H1 (cell line): ENCODE results near the gene ELFN1. TPM values are rescaled to one million over a fixed set of nuclear protein-coding genes. Genes with fewer than 3 reads are reported as not detected.
A peak's percentile ranks its signal among the peaks of the same experiment; 100 is the strongest.

Source experiments
- CTCF ChIA-PET: fragments of 300-600 bp; sonication (Branson Sonifier 250); formaldehyde crosslinking; loops from one replicate; lab custom pipeline; 2021; ENCODE audit not compliant: partially characterized antibody; lab: Charles Lee
- POLR2A ChIA-PET: fragments of 300-600 bp; sonication (Branson Sonifier 250); formaldehyde crosslinking; loops from one replicate; lab custom pipeline; 2021; ENCODE audit warnings: inconsistent platforms; ENCODE audit not compliant: partially characterized antibody; lab: Charles Lee
- DNase-seq, 2 experiments: peaks; one replicate each; pipeline versions ENCODE4 v3.0.0 to v3.0.0-alpha.2; 2010 to 2022; ENCODE audit warnings: low spot score in 2 of 2, low read depth in 1 of 2, mixed read lengths in 1 of 2
- FAIRE-seq: peaks from 2 replicates; lab custom pipeline; 2011; peaks lifted over from hg19 to GRCh38; lab: Jason Lieb, UNC
- H2AFZ ChIP-seq: 2 replicates; pipeline ENCODE4 v1.8.1; 2012; ENCODE audit warnings: low read length, inconsistent platforms
- H2AK5ac ChIP-seq: 2 replicates; pipeline ENCODE4 v1.6.1; 2013; ENCODE audit warnings: low read depth, low read length
- H2BK120ac ChIP-seq: replicated peaks from 2 replicates; pipeline ENCODE3; 2013; ENCODE audit warnings: low read depth, low read length, inconsistent platforms
- H2BK12ac ChIP-seq: 2 replicates; pipeline ENCODE4 v1.6.1; 2013; ENCODE audit warnings: low read depth, low read length
- H2BK15ac ChIP-seq: 2 replicates; pipeline ENCODE4 v1.6.1; 2013; ENCODE audit warnings: low read length
- H2BK20ac ChIP-seq: 2 replicates; pipeline ENCODE4 v1.6.1; 2013; ENCODE audit warnings: low read length
- H2BK5ac ChIP-seq: 2 replicates; pipeline ENCODE4 v1.6.1; 2013; ENCODE audit warnings: low read depth, low read length
- H3K14ac ChIP-seq: 2 replicates; pipeline ENCODE4 v1.6.1; 2013; ENCODE audit warnings: inconsistent platforms; ENCODE audit not compliant: insufficient read length
- H3K18ac ChIP-seq: 2 replicates; pipeline ENCODE4 v1.6.1; 2013; ENCODE audit warnings: low read length; ENCODE audit errors: extremely low read depth
- H3K23ac ChIP-seq: 2 replicates; pipeline ENCODE4 v1.6.1; 2013; ENCODE audit warnings: inconsistent platforms; ENCODE audit not compliant: insufficient read length
- H3K23me2 ChIP-seq: 2 replicates; pipeline ENCODE4 v1.6.1; 2013; ENCODE audit warnings: low read depth, low read length
- H3K27ac ChIP-seq: 2 replicates; pipeline ENCODE4 v1.6.1; 2011; ENCODE audit warnings: low read depth, low read length, inconsistent platforms
- H3K27me3 ChIP-seq, 4 experiments: replicated peaks in 1 of 4; 1 replicate in 1 of 4; 2 replicates in 3 of 4; pipeline versions ENCODE4 v1.6.1 to v1.8.1; 2011 to 2013; ENCODE audit warnings: low read length in 3 of 4, mild to moderate bottlenecking in 3 of 4, inconsistent platforms in 2 of 4, mixed read lengths in 2 of 4, moderate library complexity in 1 of 4; ENCODE audit not compliant: control insufficient read depth in 3 of 4, insufficient read depth in 3 of 4; ENCODE audit errors: extremely low read depth in 1 of 4
- H3K36me3 ChIP-seq, 4 experiments: 2 replicates each; pipeline versions ENCODE4 v1.6.1 to v1.8.1; 2011 to 2013; ENCODE audit warnings: mild to moderate bottlenecking in 4 of 4, low read length in 3 of 4, moderate library complexity in 2 of 4, control low read depth in 1 of 4, inconsistent platforms in 1 of 4; ENCODE audit not compliant: insufficient read depth in 4 of 4, control insufficient read depth in 2 of 4
- H3K4ac ChIP-seq: replicated peaks from 2 replicates; pipeline ENCODE3; 2013; ENCODE audit warnings: low read length, low read depth, mixed read lengths, inconsistent platforms; ENCODE audit not compliant: insufficient read length
- H3K4me1 ChIP-seq, 4 experiments: replicated peaks in 1 of 4; 1 replicate in 1 of 4; 2 replicates in 3 of 4; pipeline versions ENCODE4 v1.6.1 to v1.8.1; 2011 to 2013; ENCODE audit warnings: low read length in 3 of 4, inconsistent platforms in 2 of 4, mixed read lengths in 1 of 4; ENCODE audit not compliant: insufficient read depth in 4 of 4, control insufficient read depth in 3 of 4
- H3K4me2 ChIP-seq, 2 experiments: 2 replicates each; pipeline versions ENCODE4 v1.6.1 to v1.8.1; 2011 to 2013; ENCODE audit warnings: low read depth in 2 of 2, low read length in 2 of 2, control low read depth in 1 of 2, inconsistent platforms in 1 of 2, mild to moderate bottlenecking in 1 of 2; ENCODE audit not compliant: insufficient read depth in 1 of 2
- H3K4me3 ChIP-seq, 4 experiments: fragments of 200-600, 300-600 bp in 1 of 4; sonication (generic), shearing (Covaris generic), sonication (Bioruptor Twin) in 1 of 4; 2 replicates each; pipeline versions ENCODE4 v1.5.1 to v1.8.1; 2011 to 2016; ENCODE audit warnings: low read length in 4 of 4, low read depth in 3 of 4, control low read depth in 2 of 4, inconsistent platforms in 2 of 4, mild to moderate bottlenecking in 2 of 4, mixed read lengths in 1 of 4, moderate library complexity in 1 of 4; ENCODE audit not compliant: insufficient read depth in 2 of 4; ENCODE audit errors: extremely low read depth in 1 of 4
- H3K56ac ChIP-seq: replicated peaks from 2 replicates; pipeline ENCODE3; 2013; ENCODE audit warnings: low read depth, mild to moderate bottlenecking, mixed read lengths, low read length, inconsistent platforms; ENCODE audit not compliant: insufficient read length
- H3K79me1 ChIP-seq: 2 replicates; pipeline ENCODE4 v1.6.1; 2013; ENCODE audit warnings: low read depth, low read length, control low read depth
- H3K79me2 ChIP-seq, 2 experiments: 2 replicates each; pipeline versions ENCODE4 v1.6.1 to v1.8.1; 2012 to 2013; ENCODE audit warnings: low read length in 2 of 2, mild to moderate bottlenecking in 2 of 2, inconsistent platforms in 1 of 2; ENCODE audit not compliant: insufficient read depth in 2 of 2, control insufficient read depth in 1 of 2
- H3K9ac ChIP-seq, 4 experiments: replicated peaks in 1 of 4; 1 replicate in 1 of 4; 2 replicates in 3 of 4; pipeline versions ENCODE4 v1.6.1 to v1.8.1; 2011 to 2013; ENCODE audit warnings: low read depth in 3 of 4, low read length in 3 of 4, control low read depth in 2 of 4, mild to moderate bottlenecking in 2 of 4, moderate library complexity in 2 of 4, inconsistent platforms in 1 of 4; ENCODE audit errors: extremely low read depth in 1 of 4
- H3K9me3 ChIP-seq, 2 experiments: 2 replicates each; pipeline versions ENCODE4 v1.6.1 to v1.8.1; 2012 to 2013; ENCODE audit warnings: mild to moderate bottlenecking in 2 of 2, moderate library complexity in 2 of 2, control low read depth in 1 of 2, inconsistent platforms in 1 of 2, low read depth in 1 of 2, low read length in 1 of 2, mixed read lengths in 1 of 2; ENCODE audit not compliant: insufficient read depth in 2 of 2
- H4K20me1 ChIP-seq, 2 experiments: replicated peaks in 1 of 2; 2 replicates each; pipeline versions ENCODE3 to v1.8.1; 2011 to 2013; ENCODE audit warnings: inconsistent platforms in 2 of 2, low read length in 2 of 2, mild to moderate bottlenecking in 1 of 2; ENCODE audit not compliant: insufficient read depth in 2 of 2, control insufficient read depth in 1 of 2
- H4K5ac ChIP-seq: 2 replicates; pipeline ENCODE4 v1.6.1; 2013; ENCODE audit warnings: low read length, low read depth, mixed read lengths, inconsistent platforms; ENCODE audit not compliant: insufficient read length
- H4K8ac ChIP-seq: 2 replicates; pipeline ENCODE4 v1.8.0; 2013; ENCODE audit warnings: mild to moderate bottlenecking, moderate library complexity, low read length, inconsistent platforms; ENCODE audit not compliant: insufficient read depth; ENCODE audit errors: extremely low read depth
- H4K91ac ChIP-seq: replicated peaks from 2 replicates; pipeline ENCODE3; 2013; ENCODE audit warnings: low read length, mixed read lengths, inconsistent platforms; ENCODE audit not compliant: insufficient read length
- CHD1 ChIP-seq: IDR thresholded peaks from 2 replicates; pipeline ENCODE4 v1.6.1; 2012; ENCODE audit warnings: low read depth, low read length, improper control_type of control experiment
- CHD2 ChIP-seq: IDR thresholded peaks from 2 replicates; pipeline ENCODE4 v1.6.1; 2012; ENCODE audit warnings: low read length, improper control_type of control experiment
- NRF1 ChIP-seq: IDR thresholded peaks from 2 replicates; pipeline ENCODE4 v1.6.1; 2011; ENCODE audit warnings: mild to moderate bottlenecking, low read depth, low read length, improper control_type of control experiment
- POLR2AphosphoS5 ChIP-seq: IDR thresholded peaks from 2 replicates; pipeline ENCODE4 v1.6.1; 2011; ENCODE audit warnings: low read depth, low read length
- RFX5 ChIP-seq: IDR thresholded peaks from 2 replicates; pipeline ENCODE4 v1.6.1; 2011; ENCODE audit warnings: low read depth, low read length, improper control_type of control experiment, borderline replicate concordance
- SIRT6 ChIP-seq: IDR thresholded peaks from one replicate; pipeline ENCODE4 v1.7.1; 2012; ENCODE audit warnings: low read length, inconsistent platforms
- SIX5 ChIP-seq: IDR thresholded peaks from 2 replicates; pipeline ENCODE4 v1.6.1; 2011; ENCODE audit warnings: mild to moderate bottlenecking, low read depth, low read length
- SRF ChIP-seq: IDR thresholded peaks from 2 replicates; pipeline ENCODE4 v1.6.1; 2011; ENCODE audit warnings: mild to moderate bottlenecking, low read depth, low read length, moderate library complexity
- TAF7 ChIP-seq: optimal IDR thresholded peaks from 2 replicates; pipeline ENCODE3; 2011; ENCODE audit warnings: low read depth, mild to moderate bottlenecking, inconsistent platforms, low read length, moderate library complexity, borderline replicate concordance
- USF2 ChIP-seq: IDR thresholded peaks from 2 replicates; pipeline ENCODE4 v1.6.1; 2011; ENCODE audit warnings: low read length, improper control_type of control experiment
- ZNF274 ChIP-seq: IDR thresholded peaks from 2 replicates; pipeline ENCODE4 v1.7.0; 2012; ENCODE audit warnings: low read length, borderline replicate concordance; ENCODE audit errors: extremely low read depth
- WGBS, 2 experiments: shearing (Covaris generic) in 1 of 2; methylation state at CpG; one replicate each; pipeline versions ENCODE4 v1.1.6 to v1.1.7; 2013 to 2015; ENCODE audit warnings: low lambda C conversion rate in 2 of 2, mixed read lengths in 2 of 2, inconsistent platforms in 1 of 2, low coverage in 1 of 2, missing lambda C conversion rate in 1 of 2; ENCODE audit not compliant: insufficient replicate concordance in 2 of 2, insufficient coverage in 1 of 2, insufficient read length in 1 of 2; ENCODE audit errors: extremely low coverage in 1 of 2, missing lambda C conversion rate in 1 of 2; 5-methylcytosine and 5-hydroxymethylcytosine counted together
- polyA plus RNA-seq, 7 experiments: library from polyadenylated mRNA; depleted of rRNA in 3 of 7; stranded (reverse) in 5 of 7; unstranded in 2 of 7; fragments of >200 nt in 5 of 7; fragments of 200-250 nt in 2 of 7; gene quantifications; 1 replicate in 5 of 7; 2 replicates in 1 of 7; 4 replicates in 1 of 7; pipeline versions ENCODE4 v1.2.1 to v1.2.3, GENCODE V29; 2011 to 2013; ENCODE audit warnings: missing spikeins in 2 of 7, mixed read lengths in 2 of 7
- total RNA-seq: library from RNA; stranded (reverse); fragmentation: NEBNext Ultra II Directional; extraction: Animal tissue kit (Norgen Biotek cat#: 25700); gene quantifications from 2 replicates; pipeline ENCODE4 v1.2.1, GENCODE V29; 2021

Gene ELFN1
- total and polyA plus RNA-seq, 2 of the 8 experiments (the other 6 are each of a cell fraction or from before 2014, with no cell fraction given): 2.0 to 4.5 TPM

- 0 out of 4 replicates have a peak overlapping the region, but pooled peaks of 1 of the 2 experiments have one; percentile 11 for H3K4me2 ChIP-seq
- CTCF ChIA-PET: interaction anchor here (0.8 to 1.9 kb wide), 5 partner anchors 8 to 298 kb away, joined by 3 to 7 read pairs (median 4); no protein-coding TSS in a partner anchor
- TF ChIP-seq NRF1: no peak
- no peak for TF ChIP-seq POLR2AphosphoS5
- no peak for TF ChIP-seq SRF
- TF ChIP-seq CHD1: no peak
- TF ChIP-seq ZNF274: no peak
- no peak for TF ChIP-seq TAF7
- TF ChIP-seq SIRT6: no peak
- no peak for TF ChIP-seq SIX5
- no peak for TF ChIP-seq CHD2
- no peak for TF ChIP-seq USF2
- TF ChIP-seq RFX5: no peak
Observed at GRCh38 chr7:1716263-1717094, 46.4 kb downstream of the ELFN1 start.

More at GRCh38 chr7:1716263-1717094, 46.4 kb downstream of the ELFN1 start:
- Histone ChIP-seq H3K56ac (no peak overlapping the region), H2AK5ac (no peak overlapping the region), H3K9me3 (no peaks in the 10 kb centered on the region), H3K79me1 (no peaks in the 10 kb centered on the region), H2BK15ac (peak overlapping the region; percentile 25; the same call in 1 of the 2 replicates), H3K27me3 (no peaks in the 10 kb centered on the region), H2AFZ (no peak overlapping the region), H4K20me1 (no peaks in the 10 kb centered on the region), H3K9ac (no peak overlapping the region), H3K23ac (no peak overlapping the region), H3K79me2 (no peaks in the 10 kb centered on the region), H2BK20ac (peak overlapping the region; percentile 86; the same call in 1 of the 2 replicates), H4K91ac (peak overlapping the region; percentile 45), H3K14ac (no peak overlapping the region), H4K8ac (no peak overlapping the region; the same call in 1 of the 2 replicates), H3K23me2 (no peaks in the 10 kb centered on the region), H3K4me3 (no peak overlapping the region), H3K4me1 (peaks cover 0 to 34% (median 28%) of the 10 kb centered on the region in 4 experiments; a peak in 6 of 7 replicates), H3K36me3 (no peaks in the 10 kb centered on the region), H3K4ac (no peak overlapping the region), H4K5ac (no peak overlapping the region), H2BK120ac (no peak overlapping the region), H3K18ac (peak overlapping the region; percentile 34; the same call in 1 of the 2 replicates), H2BK12ac (peak overlapping the region; percentile 75; the same call in 1 of the 2 replicates), H3K27ac (no peak overlapping the region), H2BK5ac (peak overlapping the region; percentile 66; the same call in 1 of the 2 replicates)
- DNase-seq: no peak
- POLR2A ChIA-PET: no interaction called here
- no peak for FAIRE-seq
- 89% methylated on average over 18 of the region's 20 CpGs; no CpG with 5 or more reads in 1 of the 2 experiments for WGBS, 2 experiments
